ENCODE results near the gene KRTAP2-2.
"Not testable (repeated sequence)": the region's sequence is repeated elsewhere in the genome, so short reads cannot be mapped to it uniquely, and the experiment has no call there.

The KRTAP2-2 gene

DNA sequence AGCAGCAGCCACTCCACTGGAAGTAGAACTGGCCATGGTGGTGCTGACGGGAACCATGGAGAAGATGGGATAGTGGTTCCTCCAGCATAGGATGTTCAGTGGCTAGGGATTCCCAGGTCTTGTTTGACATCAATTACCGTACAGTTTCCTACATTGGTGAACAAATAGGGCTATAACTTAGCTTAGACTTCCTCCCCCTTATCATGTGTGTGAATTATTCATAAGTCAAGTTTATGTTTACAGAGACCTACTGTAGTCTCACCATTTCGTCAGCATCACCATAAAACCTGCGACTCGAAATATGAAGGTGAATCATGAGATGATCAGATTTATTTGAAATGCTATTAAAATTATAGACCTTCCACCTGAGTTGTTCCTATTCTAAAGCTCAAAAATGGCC is 3.7 kb upstream of the KRTAP2-2 start:
- TF ChIP-seq, protein P1, sequence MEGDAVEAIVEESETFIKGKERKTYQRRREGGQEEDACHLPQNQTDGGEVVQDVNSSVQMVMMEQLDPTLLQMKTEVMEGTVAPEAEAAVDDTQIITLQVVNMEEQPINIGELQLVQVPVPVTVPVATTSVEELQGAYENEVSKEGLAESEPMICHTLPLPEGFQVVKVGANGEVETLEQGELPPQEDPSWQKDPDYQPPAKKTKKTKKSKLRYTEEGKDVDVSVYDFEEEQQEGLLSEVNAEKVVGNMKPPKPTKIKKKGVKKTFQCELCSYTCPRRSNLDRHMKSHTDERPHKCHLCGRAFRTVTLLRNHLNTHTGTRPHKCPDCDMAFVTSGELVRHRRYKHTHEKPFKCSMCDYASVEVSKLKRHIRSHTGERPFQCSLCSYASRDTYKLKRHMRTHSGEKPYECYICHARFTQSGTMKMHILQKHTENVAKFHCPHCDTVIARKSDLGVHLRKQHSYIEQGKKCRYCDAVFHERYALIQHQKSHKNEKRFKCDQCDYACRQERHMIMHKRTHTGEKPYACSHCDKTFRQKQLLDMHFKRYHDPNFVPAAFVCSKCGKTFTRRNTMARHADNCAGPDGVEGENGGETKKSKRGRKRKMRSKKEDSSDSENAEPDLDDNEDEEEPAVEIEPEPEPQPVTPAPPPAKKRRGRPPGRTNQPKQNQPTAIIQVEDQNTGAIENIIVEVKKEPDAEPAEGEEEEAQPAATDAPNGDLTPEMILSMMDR (IDR thresholded peaks at IDR 0.05; ENCODE audit: control insufficient read depth, extremely low read depth, insufficient read depth), result no peak
- no peak for DNase-seq (ENCODE audit: low read depth)

DNA sequence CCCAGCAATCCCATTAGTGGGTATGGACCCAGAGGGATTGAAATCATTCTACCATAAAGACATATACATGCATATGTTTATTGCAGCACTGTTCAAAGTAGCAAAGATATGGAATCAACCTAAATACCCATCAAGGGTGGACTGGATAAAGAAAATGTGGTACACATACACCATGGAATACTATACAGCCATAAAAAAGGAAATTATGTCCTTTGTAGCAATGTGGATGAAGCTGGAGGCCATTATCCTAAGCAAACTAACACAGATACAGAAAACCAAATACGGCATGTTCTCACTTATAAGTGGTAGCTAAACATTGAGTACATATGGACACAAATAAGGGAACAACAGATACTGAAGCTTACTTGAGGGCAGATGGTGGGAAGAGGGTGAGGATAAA is 2.5 kb upstream of the KRTAP2-2 start:
- no peak for DNase-seq (ENCODE audit: low read depth)
- TF ChIP-seq, protein P1 (IDR thresholded peaks at IDR 0.05; ENCODE audit: control insufficient read depth, extremely low read depth, insufficient read depth), result no peak
- no peak overlapping the region for H3K4me3 ChIP-seq (ENCODE audit: low read depth, low read length)

More for the DNA sequence above, 3.7 kb upstream of the KRTAP2-2 start:
- no peak overlapping the region for H3K4me3 ChIP-seq (ENCODE audit: low read depth, low read length)

DNA sequence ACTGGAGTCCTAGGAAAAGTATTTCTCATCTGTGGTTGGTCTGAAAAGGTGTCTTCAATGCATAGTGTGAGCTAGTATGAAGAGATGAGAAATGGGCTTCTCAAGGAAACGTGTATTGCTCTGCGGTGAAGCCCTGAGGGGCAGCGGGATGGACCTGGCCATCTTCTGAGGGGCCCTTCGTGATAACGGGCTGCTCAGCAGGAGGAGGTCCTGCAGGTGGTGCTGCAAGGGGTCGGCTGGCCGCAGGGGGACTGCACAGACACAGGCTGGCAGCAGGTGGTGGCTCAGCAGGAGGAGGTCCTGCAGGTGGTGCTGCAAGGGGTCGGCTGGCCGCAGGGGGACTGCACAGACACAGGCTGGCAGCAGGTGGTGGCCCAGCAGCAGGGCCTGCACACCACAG is 474 bp downstream of the KRTAP2-2 start:
- not testable (repeated sequence) for H3K4me3 ChIP-seq (ENCODE audit: low read depth, low read length); DNase-seq (ENCODE audit: low read depth)

- no peak overlapping the region for H3K4me3 ChIP-seq (ENCODE audit: low read depth, low read length)
- DNase-seq (ENCODE audit: low read depth), result no peak
- TF ChIP-seq, protein P1 (IDR thresholded peaks at IDR 0.05; ENCODE audit: control insufficient read depth, extremely low read depth, insufficient read depth), result no peak
Observed at GRCh38 chr17:41054025-41054424, 1.0 kb downstream of the KRTAP2-2 start.

- TF ChIP-seq, protein P1 (IDR thresholded peaks at IDR 0.05; ENCODE audit: control insufficient read depth, extremely low read depth, insufficient read depth), result no peak
- no peak overlapping the region for H3K4me3 ChIP-seq (ENCODE audit: low read depth, low read length)
- no peak for DNase-seq (ENCODE audit: low read depth)
Observed at GRCh38 chr17:41052566-41052965, 2.5 kb downstream of the KRTAP2-2 start.

GRCh38 chr17:41049110-41049509 is 5.9 kb downstream of the KRTAP2-2 start:
- H3K4me3 ChIP-seq (ENCODE audit: low read depth, low read length), result no peak overlapping the region
- DNase-seq (ENCODE audit: low read depth), result no peak
- TF ChIP-seq, protein P1 (IDR thresholded peaks at IDR 0.05; ENCODE audit: control insufficient read depth, extremely low read depth, insufficient read depth), result no peak

GRCh38 chr17:41048441-41048840 is 6.6 kb downstream of the KRTAP2-2 start:
- TF ChIP-seq, protein P1 (IDR thresholded peaks at IDR 0.05; ENCODE audit: control insufficient read depth, extremely low read depth, insufficient read depth), result no peak
- DNase-seq (ENCODE audit: low read depth), result no peak
- H3K4me3 ChIP-seq (ENCODE audit: low read depth, low read length), result no peak overlapping the region

DNA sequence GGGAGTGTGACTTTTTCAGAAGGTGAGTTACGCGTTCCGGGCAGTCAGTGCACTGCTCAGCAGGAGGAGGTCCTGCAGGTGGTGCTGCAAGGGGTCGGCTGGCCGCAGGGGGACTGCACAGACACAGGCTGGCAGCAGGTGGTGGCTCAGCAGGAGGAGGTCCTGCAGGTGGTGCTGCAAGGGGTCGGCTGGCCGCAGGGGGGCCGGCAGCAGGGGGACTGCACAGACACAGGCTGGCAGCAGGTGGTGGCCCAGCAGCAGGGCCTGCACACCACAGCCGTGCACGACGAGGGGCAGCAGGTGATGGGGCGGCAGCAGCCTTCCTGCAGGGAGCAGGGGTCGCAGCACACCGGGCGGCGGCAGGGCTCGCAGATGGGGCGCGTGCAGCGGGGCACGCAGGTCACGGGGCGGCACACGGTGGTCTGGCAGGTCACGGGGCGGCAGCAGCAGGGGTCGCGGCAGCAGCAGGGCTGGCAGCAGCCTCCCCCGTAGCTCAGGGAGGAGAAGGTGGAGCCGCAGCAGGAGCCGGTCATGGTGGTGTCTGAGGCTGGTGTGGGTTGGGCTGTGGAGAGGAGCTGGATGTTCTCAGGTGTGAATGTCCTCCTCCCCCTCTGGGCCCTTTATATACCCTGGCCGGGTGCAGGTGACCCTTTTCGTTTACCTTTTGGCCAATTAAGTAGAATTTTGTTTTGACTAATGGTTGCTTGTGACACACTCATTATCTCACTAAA is 8.1 kb downstream of the KRTAP2-2 start, which contains the start of gene KRTAP2-1:
KRTAP2-1 (minus strand) TSS at position 582 of the 731 bp plus-strand sequence; CDS start at position 533, 49 bp downstream.
- not testable (repeated sequence) for DNase-seq (ENCODE audit: low read depth); H3K4me3 ChIP-seq (ENCODE audit: low read depth, low read length)
